Right lobe of liver (tissue), 4 donors: ENCODE measurements around the gene TMEM217.

Source experiments
- POLR2A ChIP-seq: fragments of 450-650 bp; IDR thresholded peaks from one replicate; pipeline ENCODE4 v1.6.1; 2017; ENCODE audit warnings: antibody characterized with exemption, mild to moderate bottlenecking
- TF ChIP-seq, protein P1 (sequence below), 4 donors: fragments of 200-600 bp in 3 of 4; fragments of 450-650 bp in 1 of 4; IDR thresholded peaks; one replicate each; pipeline versions ENCODE4 v1.5.1 to v1.8.0; 2016 to 2022; ENCODE audit warnings: antibody characterized with exemption in 4 of 4, mild to moderate bottlenecking in 2 of 4
- donor health status: DM: no; HTN: no; CAD: no.
- donor health status: DM: no; HTN: no; CAD: no.
- donor health status: DM: no; HTN: yes; CAD: no.

DNA sequence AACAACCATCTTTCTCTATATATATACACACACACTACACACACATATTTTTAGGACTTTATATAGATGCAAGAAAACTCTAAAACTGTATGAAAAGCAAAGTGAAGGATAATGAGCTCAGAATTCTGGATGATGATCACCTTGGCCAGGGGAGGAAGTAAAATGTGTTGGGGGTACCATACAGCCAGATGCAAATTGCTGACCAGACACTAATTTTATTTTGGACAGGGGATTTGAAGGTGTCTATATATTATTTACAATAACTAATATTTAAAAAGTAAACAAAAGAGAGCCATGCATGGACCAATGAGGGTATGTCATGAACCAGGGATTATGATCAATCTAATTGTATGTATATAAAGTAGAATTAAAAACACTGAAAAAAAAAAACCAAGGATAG is 20.2 kb downstream of the TMEM217 start:
- TF ChIP-seq, protein P1, sequence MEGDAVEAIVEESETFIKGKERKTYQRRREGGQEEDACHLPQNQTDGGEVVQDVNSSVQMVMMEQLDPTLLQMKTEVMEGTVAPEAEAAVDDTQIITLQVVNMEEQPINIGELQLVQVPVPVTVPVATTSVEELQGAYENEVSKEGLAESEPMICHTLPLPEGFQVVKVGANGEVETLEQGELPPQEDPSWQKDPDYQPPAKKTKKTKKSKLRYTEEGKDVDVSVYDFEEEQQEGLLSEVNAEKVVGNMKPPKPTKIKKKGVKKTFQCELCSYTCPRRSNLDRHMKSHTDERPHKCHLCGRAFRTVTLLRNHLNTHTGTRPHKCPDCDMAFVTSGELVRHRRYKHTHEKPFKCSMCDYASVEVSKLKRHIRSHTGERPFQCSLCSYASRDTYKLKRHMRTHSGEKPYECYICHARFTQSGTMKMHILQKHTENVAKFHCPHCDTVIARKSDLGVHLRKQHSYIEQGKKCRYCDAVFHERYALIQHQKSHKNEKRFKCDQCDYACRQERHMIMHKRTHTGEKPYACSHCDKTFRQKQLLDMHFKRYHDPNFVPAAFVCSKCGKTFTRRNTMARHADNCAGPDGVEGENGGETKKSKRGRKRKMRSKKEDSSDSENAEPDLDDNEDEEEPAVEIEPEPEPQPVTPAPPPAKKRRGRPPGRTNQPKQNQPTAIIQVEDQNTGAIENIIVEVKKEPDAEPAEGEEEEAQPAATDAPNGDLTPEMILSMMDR (IDR thresholded peaks at IDR 0.05) = no peak
- TF ChIP-seq POLR2A = no peak
